ENCODE data around the gene UGDH.

- TF ChIP-seq CTCF (IDR thresholded peaks at IDR 0.05) (no peak), POLR2A (IDR thresholded peaks at IDR 0.05) (no peak), POLR2AphosphoS5 (IDR thresholded peaks at IDR 0.05) (no peak), EP300 (IDR thresholded peaks at IDR 0.05) (no peak)
These were observed 43.8 kb upstream of the UGDH start for GRCh38 chr4:39571054-39571453.
